ENCODE measurements around the gene LRMDA. TPM values are rescaled to one million over a fixed set of nuclear protein-coding genes. Genes with fewer than 3 reads are reported as not detected.

LRMDA gene
- total RNA-seq, 5 donors from 2014 or later (not counting 1 experiment from before 2014, with no cell fraction given): 0.30 to 1.2 TPM; not detected in 3

DNA sequence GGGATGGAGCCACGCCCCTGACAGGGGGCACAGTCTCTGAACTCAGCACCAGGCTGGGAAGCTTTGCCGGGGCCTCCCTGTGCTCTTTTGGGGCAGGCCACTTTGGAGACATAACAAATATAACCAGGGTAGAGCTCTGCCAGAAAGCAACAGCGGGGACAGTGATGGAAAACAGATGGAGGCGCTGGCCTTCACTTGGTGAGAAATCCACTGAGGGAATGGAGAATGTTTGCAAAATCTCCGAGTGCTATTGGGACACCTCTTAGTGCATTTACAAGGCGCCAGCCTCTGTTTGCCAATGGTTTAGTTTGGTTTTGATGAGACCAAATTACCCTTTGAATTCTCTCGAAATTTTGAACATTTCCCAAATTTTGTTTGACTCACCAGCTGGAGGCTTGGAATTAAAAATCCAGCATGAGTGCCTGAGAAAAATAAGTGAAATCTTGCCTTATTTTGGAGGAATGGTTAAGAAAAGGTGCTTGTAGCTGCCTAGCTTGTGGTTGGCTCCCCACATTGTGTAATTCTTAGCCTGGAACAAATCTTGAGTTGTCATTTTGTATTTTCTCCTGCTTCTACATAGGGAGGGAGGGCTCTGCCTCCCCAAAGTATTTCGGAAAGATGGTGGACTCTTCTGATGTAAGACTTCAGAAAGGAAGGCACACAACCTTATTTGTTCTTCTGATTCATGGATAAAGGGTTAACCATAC lies 980.5 kb downstream of the LRMDA start:
- DNase-seq (no peak), ATAC-seq (replicated peaks in 1 of 4) (no peak)
- Mint-ChIP-seq H3K4me3 (no peak overlapping the region), H3K27ac (no peak overlapping the region), H3K4me1 (no peaks in the 10 kb centered on the region), H3K9me3 (peaks cover 4 to 12% (median 5%) of the 10 kb centered on the region in 3 donors), H3K36me3 (no peaks in the 10 kb centered on the region), H3K27me3 (peaks cover 0 to 3% of the 10 kb centered on the region in 2 donors)
- Histone ChIP-seq H3K4me3 (ENCODE audit: control insufficient read depth in 1 of 2, extremely low read depth in 1 of 2, low read length in 1 of 2) (no peak overlapping the region), H3K27me3 (replicated peaks in 1 of 2; ENCODE audit: control insufficient read depth in 2 of 2, extremely low read depth in 1 of 2, insufficient read depth in 2 of 2, low read length in 1 of 2) (no peaks in the 10 kb centered on the region), H3K36me3 (ENCODE audit: control insufficient read depth in 2 of 2, extremely low read depth in 1 of 2, insufficient read depth in 1 of 2, low read length in 1 of 2) (no peaks in the 10 kb centered on the region), H3K4me1 (ENCODE audit: control insufficient read depth in 1 of 2, extremely low read depth in 1 of 2, insufficient read depth in 2 of 2, low read length in 2 of 2) (no peaks in the 10 kb centered on the region), H3K27ac (ENCODE audit: low read length) (no peak overlapping the region), H3K9me3 (no peaks in the 10 kb centered on the region)
- POLR2A ChIA-PET: no interaction called here
- 66% methylated on average over 3 of the region's 8 CpGs for WGBS (ENCODE audit: insufficient coverage)
- CTCF ChIA-PET: no interaction called here

DNA sequence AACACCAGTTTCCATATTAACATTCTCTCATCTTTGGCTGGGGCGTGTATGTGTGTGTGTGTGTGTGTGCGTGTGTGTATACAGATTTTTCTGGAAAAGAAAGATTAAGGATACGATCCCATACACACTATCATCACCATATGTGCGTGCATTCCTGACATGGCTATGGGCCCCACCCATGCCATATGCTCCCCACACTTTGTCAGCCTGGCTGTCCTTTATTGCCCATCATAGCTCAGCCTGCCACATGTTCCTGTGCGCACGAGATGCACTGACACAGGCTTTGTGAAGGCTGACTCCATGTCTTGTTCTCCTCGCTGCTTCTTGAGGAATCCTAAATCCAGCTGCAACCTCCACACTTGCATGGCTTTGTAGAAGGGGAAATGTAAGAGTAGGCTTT lies 984.1 kb downstream of the LRMDA start:
- 92% methylated on average over 2 of the region's 7 CpGs for WGBS (ENCODE audit: insufficient coverage)
- H3K27me3 ChIP-seq (replicated peaks in 1 of 2; ENCODE audit: control insufficient read depth in 2 of 2, extremely low read depth in 1 of 2, insufficient read depth in 2 of 2, low read length in 1 of 2): no peaks in the 10 kb centered on the region
- Mint-ChIP-seq H3K4me1 (no peaks in the 10 kb centered on the region), H3K9me3 (peaks cover 4 to 9% (median 7%) of the 10 kb centered on the region in 3 donors), H3K27ac (no peak overlapping the region), H3K4me3 (no peak overlapping the region), H3K27me3 (no peaks in the 10 kb centered on the region), H3K36me3 (no peaks in the 10 kb centered on the region)
- POLR2A ChIA-PET: no interaction called here
- CTCF ChIA-PET: no interaction called here
- DNase-seq (no peak), ATAC-seq (replicated peaks in 1 of 4) (no peak)
- H3K36me3 ChIP-seq (ENCODE audit: control insufficient read depth in 2 of 2, extremely low read depth in 1 of 2, insufficient read depth in 1 of 2, low read length in 1 of 2): no peaks in the 10 kb centered on the region
- no peaks in the 10 kb centered on the region for H3K9me3 ChIP-seq
- H3K4me1 ChIP-seq (ENCODE audit: control insufficient read depth in 1 of 2, extremely low read depth in 1 of 2, insufficient read depth in 2 of 2, low read length in 2 of 2): no peaks in the 10 kb centered on the region
- H3K27ac ChIP-seq (ENCODE audit: low read length): no peak overlapping the region
- H3K4me3 ChIP-seq (ENCODE audit: control insufficient read depth in 1 of 2, extremely low read depth in 1 of 2, low read length in 1 of 2): no peak overlapping the region

DNA sequence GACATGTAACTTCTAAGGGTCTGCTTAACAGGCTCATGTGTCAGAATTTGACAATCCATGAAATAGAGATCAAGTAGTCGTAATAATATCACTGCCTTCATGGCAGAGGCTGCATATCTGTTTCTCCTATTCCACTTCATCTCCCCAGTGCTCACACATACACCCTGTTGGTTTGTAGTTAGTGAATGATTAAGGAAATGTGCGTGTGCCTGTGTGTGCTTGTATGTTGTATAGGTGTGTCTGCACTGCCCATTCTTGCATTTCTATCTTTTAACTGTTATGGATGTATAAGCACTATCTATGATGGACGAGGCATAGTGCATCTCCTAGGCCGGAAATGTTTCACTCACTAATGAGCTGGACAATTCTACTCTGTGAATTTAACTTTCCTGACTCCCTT lies 985.2 kb downstream of the LRMDA start:
- CTCF ChIA-PET: no interaction called here
- H3K27ac ChIP-seq (ENCODE audit: low read length): no peak overlapping the region
- WGBS (ENCODE audit: insufficient coverage): 60% methylated on average over 1 of the region's 4 CpGs

DNA sequence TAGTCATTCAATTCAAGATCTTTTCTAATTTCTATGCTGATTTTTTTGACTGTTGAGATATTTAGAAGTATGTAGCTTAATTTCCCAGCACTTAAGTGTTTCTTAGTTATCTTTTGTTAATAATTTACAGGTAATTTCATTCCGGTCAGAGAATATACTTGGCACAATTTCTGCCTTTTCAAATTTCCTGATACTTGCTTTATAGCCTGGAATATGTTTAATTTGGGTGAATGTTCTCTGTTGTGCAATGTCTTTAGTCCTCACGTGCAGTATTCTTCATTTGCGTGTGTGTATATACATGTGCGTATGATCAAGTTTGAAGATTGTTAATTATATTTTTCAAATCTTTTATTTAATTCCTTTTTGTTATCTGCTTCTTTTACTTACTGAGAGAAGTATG lies 989.3 kb downstream of the LRMDA start:
- no peaks in the 10 kb centered on the region for H3K4me1 Mint-ChIP-seq
- no peak overlapping the region for H3K4me3 Mint-ChIP-seq
- no CpG with 5 or more reads among the region's 4 CpGs for WGBS (ENCODE audit: insufficient coverage)
- H3K27ac Mint-ChIP-seq: no peak overlapping the region
- no peak for ATAC-seq (replicated peaks in 1 of 4)
- CTCF ChIA-PET: no interaction called here
- no peak overlapping the region for H3K4me3 ChIP-seq (ENCODE audit: control insufficient read depth in 1 of 2, extremely low read depth in 1 of 2, low read length in 1 of 2)
- H3K27me3 Mint-ChIP-seq: no peaks in the 10 kb centered on the region
- POLR2A ChIA-PET: no interaction called here
- no peaks in the 10 kb centered on the region for H3K27me3 ChIP-seq (replicated peaks in 1 of 2; ENCODE audit: control insufficient read depth in 2 of 2, extremely low read depth in 1 of 2, insufficient read depth in 2 of 2, low read length in 1 of 2)
- no peaks in the 10 kb centered on the region for H3K36me3 Mint-ChIP-seq
- H3K9me3 Mint-ChIP-seq: peaks cover 5 to 7% (median 5%) of the 10 kb centered on the region in 3 donors
- H3K9me3 ChIP-seq: no peaks in the 10 kb centered on the region
- H3K27ac ChIP-seq (ENCODE audit: low read length): no peak overlapping the region
- H3K4me1 ChIP-seq (ENCODE audit: control insufficient read depth in 1 of 2, extremely low read depth in 1 of 2, insufficient read depth in 2 of 2, low read length in 2 of 2): no peaks in the 10 kb centered on the region
- H3K36me3 ChIP-seq (ENCODE audit: control insufficient read depth in 2 of 2, extremely low read depth in 1 of 2, insufficient read depth in 1 of 2, low read length in 1 of 2): no peaks in the 10 kb centered on the region
- DNase-seq: no peak

More for the DNA sequence above, 985.2 kb downstream of the LRMDA start:
- no peak overlapping the region for H3K4me3 ChIP-seq (ENCODE audit: control insufficient read depth in 1 of 2, extremely low read depth in 1 of 2, low read length in 1 of 2)
- no peaks in the 10 kb centered on the region for H3K36me3 Mint-ChIP-seq
- no peaks in the 10 kb centered on the region for H3K9me3 ChIP-seq
- peaks cover 4 to 13% (median 7%) of the 10 kb centered on the region in 3 donors for H3K9me3 Mint-ChIP-seq
- H3K27ac Mint-ChIP-seq: no peak overlapping the region
- DNase-seq (no peak), ATAC-seq (replicated peaks in 1 of 4) (no peak)
- H3K4me1 Mint-ChIP-seq: no peaks in the 10 kb centered on the region
- H3K4me1 ChIP-seq (ENCODE audit: control insufficient read depth in 1 of 2, extremely low read depth in 1 of 2, insufficient read depth in 2 of 2, low read length in 2 of 2): no peaks in the 10 kb centered on the region
- no peaks in the 10 kb centered on the region for H3K27me3 ChIP-seq (replicated peaks in 1 of 2; ENCODE audit: control insufficient read depth in 2 of 2, extremely low read depth in 1 of 2, insufficient read depth in 2 of 2, low read length in 1 of 2)
- no peaks in the 10 kb centered on the region for H3K36me3 ChIP-seq (ENCODE audit: control insufficient read depth in 2 of 2, extremely low read depth in 1 of 2, insufficient read depth in 1 of 2, low read length in 1 of 2)
- POLR2A ChIA-PET: no interaction called here
- no peak overlapping the region for H3K4me3 Mint-ChIP-seq
- H3K27me3 Mint-ChIP-seq: no peaks in the 10 kb centered on the region

DNA sequence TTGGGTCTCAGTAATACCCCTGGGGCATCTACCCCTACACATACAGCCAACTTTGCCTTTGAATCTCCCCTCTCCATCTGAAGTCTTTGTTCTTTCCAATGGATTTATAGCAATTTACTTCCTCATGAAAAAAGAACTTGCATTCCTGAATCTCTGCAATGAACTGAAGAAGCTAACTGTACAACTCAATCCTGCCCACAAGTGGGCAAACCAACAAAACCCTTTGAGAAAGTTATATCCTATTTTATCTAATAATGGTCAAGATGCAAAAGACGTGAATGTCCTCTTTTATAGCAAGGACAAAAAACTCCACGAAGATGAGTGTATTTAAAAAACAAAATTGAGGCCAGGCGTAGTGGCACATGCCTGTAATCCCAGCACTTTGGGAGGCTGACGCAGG lies 991.3 kb downstream of the LRMDA start:
- Mint-ChIP-seq H3K27ac (no peak overlapping the region), H3K27me3 (no peaks in the 10 kb centered on the region), H3K9me3 (peaks cover 5 to 7% (median 6%) of the 10 kb centered on the region in 3 donors), H3K4me1 (no peaks in the 10 kb centered on the region), H3K4me3 (no peak overlapping the region), H3K36me3 (no peaks in the 10 kb centered on the region)
- no peak for ATAC-seq (replicated peaks in 1 of 4)
- H3K4me3 ChIP-seq (ENCODE audit: control insufficient read depth in 1 of 2, extremely low read depth in 1 of 2, low read length in 1 of 2): no peak overlapping the region
- no peak for DNase-seq
- no peaks in the 10 kb centered on the region for H3K27me3 ChIP-seq (replicated peaks in 1 of 2; ENCODE audit: control insufficient read depth in 2 of 2, extremely low read depth in 1 of 2, insufficient read depth in 2 of 2, low read length in 1 of 2)
- no peaks in the 10 kb centered on the region for H3K4me1 ChIP-seq (ENCODE audit: control insufficient read depth in 1 of 2, extremely low read depth in 1 of 2, insufficient read depth in 2 of 2, low read length in 2 of 2)
- no peaks in the 10 kb centered on the region for H3K9me3 ChIP-seq
- WGBS (ENCODE audit: insufficient coverage): 87% methylated on average over 2 of the region's 4 CpGs
- ChIA-PET POLR2A (interaction anchor here in 1 of 2 donors (0.6 kb wide), 1 partner anchor 20 kb away, joined by 4 read pairs; no protein-coding TSS in a partner anchor), CTCF (no interaction called here)
- H3K36me3 ChIP-seq (ENCODE audit: control insufficient read depth in 2 of 2, extremely low read depth in 1 of 2, insufficient read depth in 1 of 2, low read length in 1 of 2): no peaks in the 10 kb centered on the region
- H3K27ac ChIP-seq (ENCODE audit: low read length): no peak overlapping the region

DNA sequence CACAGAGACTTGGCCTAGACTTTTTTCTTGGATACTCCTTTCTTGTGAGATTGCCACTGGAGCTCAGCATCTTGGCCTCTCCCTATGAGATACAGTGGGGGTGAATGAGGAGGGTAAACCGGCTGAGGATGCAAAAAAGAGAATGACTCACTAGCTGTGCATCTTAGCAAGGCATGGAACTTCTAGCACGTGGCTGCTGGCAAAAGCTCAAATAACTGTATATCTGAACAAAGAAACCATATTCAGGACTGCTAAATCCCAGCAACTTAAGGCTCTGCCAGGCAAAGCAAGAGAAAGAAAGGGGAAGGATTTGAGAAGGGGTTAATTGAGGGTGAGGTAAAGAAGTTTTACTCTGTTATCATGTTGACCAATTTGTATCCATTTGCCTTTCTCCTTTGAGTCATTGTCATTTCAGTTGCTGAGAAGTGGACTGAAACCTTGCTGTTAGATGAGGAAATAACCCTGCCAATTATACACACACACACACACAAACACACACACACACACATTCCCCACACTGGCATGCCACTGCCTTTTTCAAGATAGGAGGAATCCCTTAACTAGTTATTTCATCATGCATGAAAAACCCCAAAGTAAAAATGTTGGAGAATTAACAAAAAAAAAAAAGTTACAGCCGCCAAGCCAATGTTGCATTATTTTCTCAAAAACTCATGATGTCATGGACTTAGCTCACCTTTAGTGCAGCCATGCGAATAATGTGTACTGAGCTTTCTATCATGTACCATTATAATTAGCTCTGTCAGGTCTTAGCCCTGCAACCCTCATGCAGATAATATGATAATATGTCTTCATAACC lies 997.3 kb downstream of the LRMDA start:
- Histone ChIP-seq H3K4me3 (ENCODE audit: control insufficient read depth in 1 of 2, extremely low read depth in 1 of 2, low read length in 1 of 2) (no peak overlapping the region), H3K27me3 (replicated peaks in 1 of 2; ENCODE audit: control insufficient read depth in 2 of 2, extremely low read depth in 1 of 2, insufficient read depth in 2 of 2, low read length in 1 of 2) (no peaks in the 10 kb centered on the region), H3K4me1 (ENCODE audit: control insufficient read depth in 1 of 2, extremely low read depth in 1 of 2, insufficient read depth in 2 of 2, low read length in 2 of 2) (no peaks in the 10 kb centered on the region), H3K27ac (ENCODE audit: low read length) (no peak overlapping the region), H3K9me3 (no peaks in the 10 kb centered on the region), H3K36me3 (ENCODE audit: control insufficient read depth in 2 of 2, extremely low read depth in 1 of 2, insufficient read depth in 1 of 2, low read length in 1 of 2) (no peaks in the 10 kb centered on the region)
- H3K4me3 Mint-ChIP-seq: no peak overlapping the region
- H3K36me3 Mint-ChIP-seq: no peaks in the 10 kb centered on the region
- H3K27me3 Mint-ChIP-seq: no peaks in the 10 kb centered on the region
- H3K27ac Mint-ChIP-seq: no peak overlapping the region
- ATAC-seq (replicated peaks in 1 of 4) (no peak), DNase-seq (no peak)
- CTCF ChIA-PET: no interaction called here
- POLR2A ChIA-PET: no interaction called here
- H3K4me1 Mint-ChIP-seq: no peaks in the 10 kb centered on the region
- H3K9me3 Mint-ChIP-seq: peaks cover 0 to 7% (median 3%) of the 10 kb centered on the region in 3 donors
- 20% methylated on average over 1 of the region's 4 CpGs for WGBS (ENCODE audit: insufficient coverage)

Measured in T-cell (primary cell).